BJ (cell line): ENCODE results near the gene GBF1. TPM values are rescaled to one million over a fixed set of nuclear protein-coding genes. Genes with fewer than 3 reads are reported as not detected.

Experiments
- CTCF ChIA-PET: fragments of 350-600 bp; formaldehyde crosslinking; extraction: SDS; loops from one replicate; lab custom pipeline; 2021; ENCODE audit warnings: antibody characterized with exemption, inconsistent platforms; lab: Yijun Ruan, JAX
- POLR2A ChIA-PET: fragments of 300-600 bp; sonication (Branson Sonifier 250); formaldehyde crosslinking; extraction: SDS; loops from one replicate; lab custom pipeline; 2021; ENCODE audit warnings: antibody characterized with exemption; lab: Charles Lee
- DNase-seq: peaks from one replicate; pipeline ENCODE4 v3.0.0-alpha.2; 2011; ENCODE audit warnings: low read depth
- H3K27me3 ChIP-seq: 2 replicates; pipeline ENCODE4 v1.6.0; 2011; ENCODE audit warnings: low read length; ENCODE audit not compliant: control insufficient read depth, insufficient read depth
- H3K36me3 ChIP-seq: 2 replicates; pipeline ENCODE4 v1.5.1; 2011; ENCODE audit warnings: low read length; ENCODE audit not compliant: control insufficient read depth, insufficient read depth
- H3K4me3 ChIP-seq: 2 replicates; pipeline ENCODE4 v1.5.1; 2011; ENCODE audit warnings: low read depth, mild to moderate bottlenecking, control low read depth, low read length
- polyA plus RNA-seq: library from polyadenylated mRNA; depleted of rRNA; stranded (reverse); fragments of >200 nt; gene quantifications from 2 replicates; pipeline ENCODE4 v1.2.3, GENCODE V29; 2011
- TF ChIP-seq, protein P1 (sequence below): IDR thresholded peaks from 2 replicates; pipeline ENCODE4 v1.5.1; 2011; ENCODE audit warnings: low read depth, mild to moderate bottlenecking, control low read depth, inconsistent platforms, low read length, moderate library complexity; ENCODE audit not compliant: insufficient read depth

GBF1 gene
- polyA plus RNA-seq, 1 experiment: 28.4 TPM

GRCh38 chr10:102354451-102354850 lies 109.1 kb downstream of the GBF1 start:
- Histone ChIP-seq H3K27me3 (no peaks in the 10 kb centered on the region), H3K36me3 (peaks cover 37% of the 10 kb centered on the region), H3K4me3 (no peak overlapping the region)
- DNase-seq: no peak
- ChIA-PET CTCF (interaction anchor here (1.1 to 19.4 kb wide), 3 partner anchors 12 to 183 kb away, joined by 3 to 658 read pairs (median 38); partner anchors contain the start of genes ELOVL3 and PITX3), POLR2A (no interaction called here)
- TF ChIP-seq, protein P1, sequence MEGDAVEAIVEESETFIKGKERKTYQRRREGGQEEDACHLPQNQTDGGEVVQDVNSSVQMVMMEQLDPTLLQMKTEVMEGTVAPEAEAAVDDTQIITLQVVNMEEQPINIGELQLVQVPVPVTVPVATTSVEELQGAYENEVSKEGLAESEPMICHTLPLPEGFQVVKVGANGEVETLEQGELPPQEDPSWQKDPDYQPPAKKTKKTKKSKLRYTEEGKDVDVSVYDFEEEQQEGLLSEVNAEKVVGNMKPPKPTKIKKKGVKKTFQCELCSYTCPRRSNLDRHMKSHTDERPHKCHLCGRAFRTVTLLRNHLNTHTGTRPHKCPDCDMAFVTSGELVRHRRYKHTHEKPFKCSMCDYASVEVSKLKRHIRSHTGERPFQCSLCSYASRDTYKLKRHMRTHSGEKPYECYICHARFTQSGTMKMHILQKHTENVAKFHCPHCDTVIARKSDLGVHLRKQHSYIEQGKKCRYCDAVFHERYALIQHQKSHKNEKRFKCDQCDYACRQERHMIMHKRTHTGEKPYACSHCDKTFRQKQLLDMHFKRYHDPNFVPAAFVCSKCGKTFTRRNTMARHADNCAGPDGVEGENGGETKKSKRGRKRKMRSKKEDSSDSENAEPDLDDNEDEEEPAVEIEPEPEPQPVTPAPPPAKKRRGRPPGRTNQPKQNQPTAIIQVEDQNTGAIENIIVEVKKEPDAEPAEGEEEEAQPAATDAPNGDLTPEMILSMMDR: no peak

GRCh38 chr10:102358712-102359382 lies 113.5 kb downstream of the GBF1 start:
- TF ChIP-seq, protein P1: no peak
- no peaks in the 10 kb centered on the region for H3K27me3 ChIP-seq
- peaks cover 34% of the 10 kb centered on the region for H3K36me3 ChIP-seq
- no peak for DNase-seq
- ChIA-PET CTCF (interaction anchor here (0.7 to 19.4 kb wide), 4 partner anchors 9 to 189 kb away, joined by 3 to 658 read pairs (median 3); partner anchors contain the start of genes ELOVL3 and PITX3), POLR2A (no interaction called here)
- no peak overlapping the region for H3K4me3 ChIP-seq

GRCh38 chr10:102367441-102367840 lies 122.1 kb downstream of the GBF1 start:
- POLR2A ChIA-PET: no interaction called here
- no peaks in the 10 kb centered on the region for H3K27me3 ChIP-seq
- TF ChIP-seq, protein P1: no peak
- H3K4me3 ChIP-seq: no peak overlapping the region
- CTCF ChIA-PET: no interaction called here
- peaks cover 55% of the 10 kb centered on the region for H3K36me3 ChIP-seq
- no peak for DNase-seq

DNA sequence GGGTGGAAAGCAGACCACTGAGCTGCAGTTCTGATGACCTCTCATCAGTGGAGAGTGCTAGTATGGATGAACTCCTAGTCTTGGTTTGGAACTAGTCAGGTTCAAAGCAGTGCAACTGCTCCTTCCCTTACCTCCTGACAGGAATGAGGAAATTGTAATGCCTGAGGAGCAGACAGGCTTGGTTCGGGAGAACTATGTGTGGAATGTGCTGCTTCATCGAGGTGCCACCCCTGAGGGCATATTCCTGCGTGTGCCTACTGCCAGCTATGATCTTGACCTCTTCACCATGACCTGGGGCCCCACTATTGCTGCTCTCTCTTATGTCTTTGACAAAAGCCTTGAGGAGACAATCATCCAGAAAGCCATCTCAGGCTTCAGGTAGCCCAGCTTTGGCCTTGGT lies 122.7 kb downstream of the GBF1 start:
- H3K27me3 ChIP-seq: no peaks in the 10 kb centered on the region
- no peak for DNase-seq
- H3K4me3 ChIP-seq: no peak overlapping the region
- ChIA-PET CTCF (interaction anchor here (0.8 to 1.8 kb wide), 4 partner anchors 16 to 138 kb away, joined by 3 to 5 read pairs (median 4); no protein-coding TSS in a partner anchor), POLR2A (no interaction called here)
- TF ChIP-seq, protein P1: no peak
- peaks cover 51% of the 10 kb centered on the region for H3K36me3 ChIP-seq

GRCh38 chr10:102371295-102371694 lies 126.0 kb downstream of the GBF1 start:
- TF ChIP-seq, protein P1: no peak
- ChIA-PET POLR2A (no interaction called here), CTCF (interaction anchor here (0.8 to 1.2 kb wide), 2 partner anchors 19 to 202 kb away, joined by 3 to 5 read pairs; no protein-coding TSS in a partner anchor)
- Histone ChIP-seq H3K36me3 (peaks cover 43% of the 10 kb centered on the region), H3K27me3 (no peaks in the 10 kb centered on the region), H3K4me3 (no peak overlapping the region)
- no peak for DNase-seq
